ENCODE measurements around the gene HDAC4. TPM values are rescaled to one million over a fixed set of nuclear protein-coding genes. Genes with fewer than 3 reads are reported as not detected.
A peak's percentile ranks its signal among the peaks of the same experiment; 100 is the strongest.

Gene HDAC4
- total RNA-seq, 1 experiment from 2014 or later, result 11.3 TPM

DNA sequence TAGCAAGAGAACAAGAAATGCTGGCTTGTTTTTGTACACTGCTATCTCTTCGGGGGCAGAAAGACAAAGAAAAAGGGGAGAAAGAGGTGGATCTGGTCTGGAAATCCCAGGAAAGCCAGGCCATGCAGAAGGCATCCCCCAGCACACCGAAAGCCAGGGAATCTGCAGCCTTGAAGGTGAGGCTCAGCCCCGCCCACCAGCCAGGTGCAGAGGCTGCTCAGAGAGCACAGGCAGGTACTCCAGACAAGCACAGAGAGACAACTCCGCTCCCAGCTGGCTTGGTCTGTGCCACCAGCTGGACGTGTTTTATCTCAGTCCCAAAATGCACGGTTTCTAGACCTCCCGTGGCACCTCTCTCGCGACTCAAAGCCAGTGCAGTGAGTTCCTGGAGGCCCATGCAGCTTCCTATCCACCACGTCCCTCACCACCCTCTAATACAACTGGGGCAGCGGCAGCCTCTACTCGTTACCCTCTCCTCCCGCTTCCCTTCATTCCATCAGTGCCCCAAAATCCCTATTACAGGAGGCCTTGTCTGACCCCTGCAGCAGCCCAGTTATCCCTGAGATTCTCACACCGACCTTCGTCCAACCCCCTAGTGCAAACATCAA is 62.8 kb downstream of the HDAC4 start:
- H3K36me3 ChIP-seq, result no peaks in the 10 kb centered on the region; the same call in 1 of the 2 replicates
- no peaks in the 10 kb centered on the region for H3K9me3 ChIP-seq (replicated peaks)
- no peak overlapping the region for H3K4me3 ChIP-seq
- H3K4me1 ChIP-seq, result no peaks in the 10 kb centered on the region
- H3K27ac ChIP-seq, result no peak overlapping the region
- no peaks in the 10 kb centered on the region for H3K27me3 ChIP-seq
- no peak for DNase-seq

DNA sequence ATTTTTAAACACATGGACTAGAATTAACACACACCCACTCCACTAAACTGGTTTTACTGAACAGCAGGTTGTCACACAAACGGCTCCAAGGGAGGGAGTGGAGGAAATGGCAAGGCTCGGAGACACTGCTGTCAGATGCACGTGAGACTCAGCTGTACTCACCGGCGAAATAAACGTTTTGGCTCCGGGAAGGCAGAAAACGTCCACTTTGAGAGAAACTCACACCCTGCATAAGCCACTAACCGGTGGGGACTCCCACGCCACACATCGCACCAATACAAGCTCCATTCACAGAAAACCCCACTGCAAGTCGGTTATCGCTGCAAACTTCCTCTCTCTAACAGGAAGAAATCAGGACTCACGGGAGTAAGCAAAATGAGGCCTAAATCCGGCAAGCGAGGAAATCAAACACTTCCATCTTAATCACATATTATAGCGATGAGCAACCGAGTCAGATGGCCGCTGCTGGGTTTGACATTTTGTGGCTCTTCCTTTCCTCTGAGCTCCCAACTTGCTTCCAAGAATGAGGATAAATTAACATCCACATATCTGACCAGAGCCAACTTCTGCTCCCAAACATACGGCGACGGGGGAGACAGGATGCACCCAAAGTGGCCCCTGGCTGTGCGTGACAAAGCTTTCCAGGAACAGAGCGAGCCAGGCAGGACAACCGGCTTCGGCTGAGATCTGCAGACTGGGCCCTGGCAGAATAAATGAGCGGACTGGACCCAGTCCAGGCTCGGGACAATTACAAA is 63.5 kb downstream of the HDAC4 start:
- Histone ChIP-seq H3K36me3 (no peaks in the 10 kb centered on the region; the same call in 1 of the 2 replicates), H3K4me1 (no peaks in the 10 kb centered on the region), H3K27ac (no peak overlapping the region), H3K9me3 (replicated peaks) (no peaks in the 10 kb centered on the region), H3K4me3 (no peak overlapping the region), H3K27me3 (no peaks in the 10 kb centered on the region)
- no peak for DNase-seq

DNA sequence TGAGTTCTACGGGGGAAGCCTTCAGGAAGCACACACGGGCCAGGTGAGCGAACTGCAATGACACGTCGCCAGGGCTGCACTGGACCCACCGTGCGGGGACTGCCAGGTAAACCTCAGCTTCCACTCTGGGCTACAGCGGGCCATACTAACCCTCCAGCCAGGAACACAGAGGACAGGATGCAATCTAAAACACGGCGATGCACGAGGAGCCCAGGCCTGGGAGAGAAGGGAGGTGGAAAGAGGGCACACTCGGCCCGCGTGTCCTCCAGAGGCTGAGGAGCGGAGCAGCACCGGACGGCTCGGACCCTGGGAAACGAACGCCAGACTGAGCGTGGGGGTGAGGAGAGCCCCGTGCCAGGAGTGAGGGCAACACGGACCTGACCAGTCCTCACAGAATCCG is 69.3 kb downstream of the HDAC4 start:
- Histone ChIP-seq H3K4me1 (peaks cover 23% of the 10 kb centered on the region), H3K27ac (no peak overlapping the region), H3K4me3 (no peak overlapping the region), H3K36me3 (no peaks in the 10 kb centered on the region; the same call in 1 of the 2 replicates), H3K9me3 (replicated peaks) (no peaks in the 10 kb centered on the region), H3K27me3 (no peaks in the 10 kb centered on the region)
- DNase-seq, result no peak

DNA sequence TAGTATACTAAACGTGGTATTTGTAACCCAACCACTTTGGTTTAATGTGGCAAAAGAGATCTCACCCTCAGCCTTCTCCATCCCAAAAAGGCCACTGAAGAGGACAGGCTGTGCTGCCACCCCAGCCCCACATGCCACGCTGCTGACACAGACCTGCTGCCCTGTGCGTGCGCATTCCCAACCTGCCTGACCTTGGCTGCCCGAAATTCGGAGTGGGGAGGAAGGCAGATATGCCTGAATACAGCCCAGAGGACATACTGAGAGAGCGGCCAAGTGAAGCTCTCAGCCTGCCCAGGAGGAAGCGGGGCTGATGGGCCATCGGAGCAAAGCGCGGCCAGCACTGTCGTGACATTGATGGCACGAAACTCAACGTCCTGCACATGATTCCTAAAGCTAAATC is 70.0 kb downstream of the HDAC4 start:
- no peaks in the 10 kb centered on the region for H3K27me3 ChIP-seq
- H3K36me3 ChIP-seq, result no peaks in the 10 kb centered on the region; the same call in 1 of the 2 replicates
- no peak overlapping the region for H3K4me3 ChIP-seq
- H3K9me3 ChIP-seq (replicated peaks), result no peaks in the 10 kb centered on the region
- H3K27ac ChIP-seq, result no peak overlapping the region
- H3K4me1 ChIP-seq, result peaks cover 28% of the 10 kb centered on the region
- no peak for DNase-seq

DNA sequence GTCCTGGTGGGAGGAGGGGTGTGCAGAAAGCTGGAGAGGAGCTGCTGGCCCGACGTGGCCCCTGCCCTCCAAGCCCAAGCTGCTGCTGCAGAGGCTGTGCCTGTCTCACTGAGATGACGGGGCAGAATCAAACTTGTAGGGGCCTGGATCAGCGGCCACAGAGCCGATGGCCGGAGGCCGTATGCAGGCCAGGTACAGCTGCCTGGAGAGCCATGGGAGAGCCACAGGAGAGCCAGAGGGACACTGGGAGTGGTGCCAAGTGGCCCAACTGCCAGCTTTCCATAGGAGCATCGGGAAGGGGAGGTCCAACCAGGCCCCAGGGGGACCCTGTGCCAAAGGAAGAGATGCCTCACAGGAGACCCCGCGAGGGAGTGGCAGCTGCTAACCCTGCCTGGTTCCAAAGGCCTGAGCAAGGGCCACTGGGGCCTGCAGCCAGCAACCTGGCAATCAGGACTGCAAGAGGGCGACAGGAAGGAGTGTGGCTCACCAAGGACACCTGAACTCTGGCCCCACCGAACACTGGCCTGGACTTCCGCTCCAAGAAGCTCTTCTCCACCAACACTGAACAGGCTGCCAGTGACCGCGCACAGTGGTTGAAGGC is 70.7 kb downstream of the HDAC4 start:
- no peak overlapping the region for H3K4me3 ChIP-seq
- H3K36me3 ChIP-seq, result no peaks in the 10 kb centered on the region; the same call in 1 of the 2 replicates
- peaks cover 28% of the 10 kb centered on the region for H3K4me1 ChIP-seq
- no peak overlapping the region for H3K27ac ChIP-seq
- no peaks in the 10 kb centered on the region for H3K9me3 ChIP-seq (replicated peaks)
- no peaks in the 10 kb centered on the region for H3K27me3 ChIP-seq
- DNase-seq, result no peak

DNA sequence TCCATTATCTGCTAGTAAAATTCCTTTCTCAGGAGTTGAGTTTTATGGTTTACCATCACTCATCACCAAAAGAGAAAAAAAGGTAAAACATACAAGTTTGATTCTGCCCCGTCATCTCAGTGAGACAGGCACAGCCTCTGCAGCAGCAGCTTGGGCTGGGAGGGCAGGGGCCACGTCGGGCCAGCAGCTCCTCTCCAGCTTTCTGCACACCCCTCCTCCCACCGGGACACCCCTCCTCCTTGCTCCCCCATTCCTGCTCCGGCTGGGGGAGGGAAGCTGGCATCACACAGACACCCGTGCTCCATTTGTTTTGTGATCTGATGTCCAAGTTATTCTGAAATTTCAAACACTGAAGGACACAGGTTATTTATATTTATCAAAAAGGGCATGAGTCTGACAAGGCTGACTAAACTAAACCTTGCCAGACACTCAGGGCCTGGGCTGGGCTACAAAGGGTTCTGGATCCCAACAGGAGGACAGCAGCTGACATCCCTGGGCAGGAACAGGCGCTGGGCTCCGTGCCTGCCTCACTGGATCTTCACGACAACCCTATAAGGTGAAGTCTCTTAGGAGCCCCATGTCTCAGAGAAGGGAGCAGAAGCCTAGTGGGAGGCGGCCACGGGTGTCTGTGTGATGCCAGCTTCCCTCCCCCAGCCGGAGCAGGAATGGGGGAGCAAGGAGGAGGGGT is 71.4 kb downstream of the HDAC4 start:
- H3K27me3 ChIP-seq, result no peaks in the 10 kb centered on the region
- H3K36me3 ChIP-seq, result no peaks in the 10 kb centered on the region; the same call in 1 of the 2 replicates
- H3K4me1 ChIP-seq, result peaks cover 28% of the 10 kb centered on the region
- H3K9me3 ChIP-seq (replicated peaks), result no peaks in the 10 kb centered on the region
- no peak for DNase-seq
- no peak overlapping the region for H3K27ac ChIP-seq
- no peak overlapping the region for H3K4me3 ChIP-seq

DNA sequence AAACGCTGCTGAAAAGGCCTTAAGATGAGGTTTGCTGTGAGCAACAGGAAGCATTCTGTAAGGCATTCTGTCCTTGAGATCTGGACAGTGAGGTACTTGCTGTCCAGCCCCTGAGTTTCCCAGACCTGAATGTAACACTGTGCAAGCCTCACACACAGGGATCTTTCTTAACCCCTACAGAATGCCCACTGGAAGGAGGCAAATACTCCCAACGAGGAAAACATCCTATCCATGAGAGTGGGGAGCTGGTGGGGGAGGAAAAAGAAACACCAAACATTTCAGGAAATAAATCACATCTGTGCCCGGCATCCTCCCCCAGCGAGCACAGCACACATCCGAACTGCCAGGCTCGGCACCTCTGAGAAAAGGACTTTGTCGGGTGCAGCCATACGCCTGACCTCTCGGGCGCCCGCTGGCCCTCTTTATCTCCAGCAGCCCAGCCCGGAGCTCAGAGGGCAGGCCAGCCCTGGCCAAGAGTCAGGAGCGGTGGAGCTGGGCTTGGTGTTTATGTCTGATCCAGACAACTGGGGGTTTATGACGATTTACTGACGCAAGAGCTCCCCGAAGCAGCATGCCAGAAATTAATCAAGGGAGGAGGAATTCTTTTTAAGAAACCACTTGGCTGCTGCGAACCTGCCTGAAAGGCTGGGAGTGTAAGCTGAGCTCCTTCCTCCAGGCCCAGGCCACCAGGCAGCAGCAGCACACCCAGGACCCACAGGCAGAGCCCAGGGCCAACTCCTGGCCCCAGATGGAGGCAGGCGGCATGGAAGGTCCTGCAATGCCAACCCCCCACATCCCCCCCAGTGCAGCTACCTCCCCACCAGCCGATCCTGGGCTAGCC is 72.2 kb downstream of the HDAC4 start:
- H3K36me3 ChIP-seq, result no peaks in the 10 kb centered on the region
- DNase-seq, result peak; percentile 41 to 57
- H3K4me3 ChIP-seq, result no peak overlapping the region
- peaks cover 28% of the 10 kb centered on the region for H3K4me1 ChIP-seq
- no peaks in the 10 kb centered on the region for H3K27me3 ChIP-seq
- H3K9me3 ChIP-seq (replicated peaks), result no peaks in the 10 kb centered on the region
- H3K27ac ChIP-seq, result no peak overlapping the region

DNA sequence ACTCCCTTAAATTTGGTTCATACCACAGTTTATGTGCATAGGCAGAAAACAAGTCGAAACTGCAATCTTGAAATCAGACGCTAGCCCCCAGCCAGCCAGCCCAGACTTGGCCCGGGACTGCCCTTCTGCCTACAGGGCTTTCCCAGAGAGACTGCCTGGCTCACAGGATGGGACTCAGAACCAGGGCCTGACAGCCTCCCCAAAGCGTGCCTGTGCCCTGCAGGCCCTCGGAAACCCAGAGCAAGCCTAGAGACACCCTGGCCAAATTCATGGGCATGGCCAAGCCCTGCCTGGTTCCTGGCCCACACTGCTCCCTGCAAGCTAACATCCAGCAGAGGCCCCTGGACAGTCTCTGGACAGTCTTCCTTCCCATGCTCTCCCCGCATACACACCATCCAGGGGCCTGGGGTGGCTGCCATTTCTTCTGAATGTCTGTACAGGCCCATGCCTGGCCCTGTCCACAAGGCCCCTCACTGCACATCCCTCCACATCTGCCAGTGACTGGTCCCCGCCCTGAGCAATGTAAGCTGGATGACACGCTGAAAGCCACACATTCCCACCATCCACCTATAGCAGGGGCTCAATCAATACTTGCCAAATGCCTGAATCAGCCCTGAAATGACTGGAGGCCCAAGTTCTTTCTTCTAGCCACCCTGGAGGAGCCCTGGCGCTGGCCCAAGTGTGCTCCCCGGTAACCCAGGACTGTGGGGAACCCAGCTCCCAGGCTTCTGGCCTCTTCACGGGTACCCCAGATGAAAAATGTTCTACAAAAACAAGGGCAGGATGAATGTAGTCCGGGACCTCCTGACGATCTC is 73.1 kb downstream of the HDAC4 start:
- Histone ChIP-seq H3K4me1 (peaks cover 28% of the 10 kb centered on the region), H3K9me3 (replicated peaks) (no peaks in the 10 kb centered on the region), H3K36me3 (no peaks in the 10 kb centered on the region), H3K4me3 (no peak overlapping the region), H3K27me3 (no peaks in the 10 kb centered on the region), H3K27ac (peak overlapping the region; percentile 59)
- no peak for DNase-seq

DNA sequence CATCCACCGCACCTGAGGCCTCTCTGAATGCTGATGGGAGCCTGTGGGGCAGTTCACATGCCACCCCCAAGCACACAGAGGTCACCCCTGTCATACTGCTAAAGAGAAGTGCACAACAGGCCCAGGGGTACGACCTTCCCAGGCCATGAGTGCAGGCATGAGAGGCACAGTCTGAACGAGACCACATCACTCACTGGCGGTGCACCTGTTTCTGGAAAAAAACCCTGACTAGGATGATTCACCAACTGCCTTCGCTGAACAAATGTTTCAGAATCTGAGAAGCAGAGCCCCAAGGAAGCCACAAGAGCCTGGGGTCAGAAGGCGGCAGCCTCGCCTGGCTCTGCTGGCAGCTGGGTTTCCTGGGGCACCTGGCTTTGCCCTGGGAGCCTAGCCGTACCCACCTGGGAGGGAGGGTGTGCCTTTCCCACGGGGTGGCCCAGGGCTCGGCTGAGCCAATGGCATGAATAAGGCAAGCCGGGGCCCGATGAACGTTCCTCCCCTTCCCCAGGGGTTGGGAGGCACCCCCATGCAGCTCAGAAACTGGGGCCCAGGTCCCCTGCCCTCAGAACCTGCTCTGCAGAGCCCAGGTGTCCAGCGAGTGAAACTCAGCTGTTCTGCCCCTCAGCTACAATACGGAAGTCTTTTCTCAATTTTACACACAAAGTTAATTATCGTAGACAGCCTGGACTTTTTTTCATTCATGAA is 73.8 kb downstream of the HDAC4 start:
- Histone ChIP-seq H3K36me3 (no peaks in the 10 kb centered on the region), H3K9me3 (replicated peaks) (no peaks in the 10 kb centered on the region), H3K4me3 (no peak overlapping the region), H3K27ac (peak overlapping the region; percentile 59), H3K4me1 (peaks cover 28% of the 10 kb centered on the region), H3K27me3 (no peaks in the 10 kb centered on the region)
- DNase-seq, result peak; percentile 82 to 91

DNA sequence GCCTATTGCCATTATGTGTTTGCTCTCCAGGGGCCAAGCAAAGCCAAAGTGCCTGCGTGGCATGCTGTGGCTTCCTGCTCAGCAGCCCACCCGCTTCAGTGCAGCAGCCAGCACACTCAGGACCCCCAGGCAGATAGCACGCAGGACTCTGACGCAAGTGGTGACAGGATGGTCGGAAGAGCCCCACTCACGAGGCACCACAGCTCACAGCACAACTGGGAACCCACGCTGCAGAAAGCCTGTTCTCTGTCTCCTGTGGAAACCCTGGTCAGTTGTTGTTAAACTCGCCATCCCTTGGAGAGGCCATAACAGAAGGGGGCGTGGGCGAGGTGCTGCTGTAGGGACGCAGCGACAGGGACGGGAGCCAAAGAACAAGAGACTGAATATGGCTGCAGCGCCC is 76.4 kb downstream of the HDAC4 start:
- no peaks in the 10 kb centered on the region for H3K36me3 ChIP-seq
- H3K9me3 ChIP-seq (replicated peaks), result no peaks in the 10 kb centered on the region
- no peaks in the 10 kb centered on the region for H3K27me3 ChIP-seq
- H3K4me1 ChIP-seq, result peaks cover 28% of the 10 kb centered on the region
- no peak for DNase-seq
- no peak overlapping the region for H3K27ac ChIP-seq
- no peak overlapping the region for H3K4me3 ChIP-seq

DNA sequence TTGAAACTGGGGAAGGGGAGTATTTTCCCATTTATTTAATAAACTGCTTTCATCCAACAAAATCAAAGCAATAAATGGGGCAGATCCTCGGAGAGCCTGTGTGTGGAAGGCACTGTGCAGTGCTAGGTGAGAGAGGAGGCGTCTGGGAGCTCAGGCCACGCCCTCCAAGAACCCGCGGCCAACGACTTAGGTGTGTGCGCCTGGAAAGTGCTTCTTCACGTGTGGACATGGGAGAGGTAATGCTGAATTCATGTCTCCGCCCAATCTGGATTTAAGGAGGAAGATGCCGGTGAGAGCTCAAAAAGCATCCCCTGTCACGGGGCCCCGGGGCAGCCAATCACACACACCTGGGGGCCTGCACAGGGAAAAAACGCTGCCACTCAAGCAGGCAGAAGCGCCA is 77.4 kb downstream of the HDAC4 start:
- H3K9me3 ChIP-seq (replicated peaks), result no peaks in the 10 kb centered on the region
- H3K27ac ChIP-seq, result no peak overlapping the region
- H3K4me1 ChIP-seq, result peaks cover 24% of the 10 kb centered on the region
- DNase-seq, result no peak
- no peak overlapping the region for H3K4me3 ChIP-seq
- no peaks in the 10 kb centered on the region for H3K27me3 ChIP-seq
- no peaks in the 10 kb centered on the region for H3K36me3 ChIP-seq

DNA sequence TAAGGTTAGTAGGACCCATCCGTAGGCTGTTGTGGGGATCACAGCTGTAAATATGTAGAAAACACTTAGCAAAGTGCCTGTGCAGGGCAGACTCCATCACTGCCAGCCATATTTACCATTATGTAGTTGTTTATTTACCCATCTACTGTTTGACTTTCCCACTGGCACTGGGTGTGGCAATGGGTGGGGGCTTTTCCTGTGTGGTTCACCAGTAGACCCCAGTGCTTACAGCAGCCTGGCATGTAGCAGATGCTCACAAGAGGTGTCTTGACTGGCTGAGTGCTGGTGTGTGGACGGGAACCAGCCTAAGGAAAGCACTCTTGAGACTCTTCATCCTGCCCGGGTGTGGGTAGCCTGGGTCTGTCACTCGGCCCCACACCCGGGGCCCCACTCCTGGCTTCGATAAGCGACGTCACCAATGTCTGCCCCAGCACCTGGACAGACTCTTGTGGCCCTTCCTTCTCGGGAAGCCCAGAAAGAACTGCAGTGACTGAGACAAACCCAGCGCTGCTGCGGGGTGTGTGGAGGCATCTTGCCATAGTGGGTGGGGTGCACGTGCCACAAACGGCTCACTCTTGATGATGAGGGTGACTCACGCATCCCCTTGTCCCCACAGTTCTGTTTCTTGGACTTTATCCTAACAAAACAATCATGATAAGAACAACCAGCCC is 78.3 kb downstream of the HDAC4 start:
- Histone ChIP-seq H3K4me1 (peaks cover 15% of the 10 kb centered on the region), H3K27me3 (no peaks in the 10 kb centered on the region), H3K9me3 (replicated peaks) (no peaks in the 10 kb centered on the region), H3K36me3 (no peaks in the 10 kb centered on the region), H3K27ac (no peak overlapping the region), H3K4me3 (no peak overlapping the region)
- DNase-seq, result no peak

Measured in SJCRH30 (cell line).